PC-3 (cell line): Measurements from ENCODE around the gene CGB2.
"Not testable (repeated sequence)": the region's sequence is repeated elsewhere in the genome, so short reads cannot be mapped to it uniquely, and the experiment has no call there.

ENCODE experiments used
- CTCF ChIP-seq: fragments of 300-600 bp; sonication (generic); conservative IDR thresholded peaks from 2 replicates; pipeline ENCODE4 v1.5.1; 2017; ENCODE audit warnings: antibody characterized with exemption, low read depth, mild to moderate bottlenecking, low read length
- EZH2 ChIP-seq: fragments of 300-600 bp; sonication (generic); IDR thresholded peaks from one replicate; pipeline ENCODE4 v1.6.1; 2017; ENCODE audit warnings: antibody characterized with exemption, mild to moderate bottlenecking, low read length; ENCODE audit not compliant: unreplicated experiment
- EZH2phosphoT487 ChIP-seq: fragments of 300-600 bp; sonication (generic); IDR thresholded peaks from 2 replicates; pipeline ENCODE4 v1.6.1; 2018; ENCODE audit warnings: mild to moderate bottlenecking, antibody characterized with exemption, low read length, borderline replicate concordance

- not testable (repeated sequence) for TF ChIP-seq CTCF, EZH2, EZH2phosphoT487
Measured at GRCh38 chr19:49025599-49025998, 6.1 kb upstream of the CGB2 start.
